GM12878 (cell line): Measurements from ENCODE around the gene CALM3. TPM values are rescaled to one million over a fixed set of nuclear protein-coding genes. Genes with fewer than 3 reads are reported as not detected.

ENCODE experiments used
- ATAC-seq: fragments of 200-7000 bp; cut with Tn5 transposase; 3 replicates; pipeline ENCODE4 v1.9.1; 2020; ENCODE audit warnings: mild to moderate bottlenecking, moderate library complexity
- BruUV-seq: library from RNA; stranded (reverse); fragments of 400-500 nt; replicated peaks from 2 replicates; lab custom pipeline; 2021; lab: Mats Ljungman, UMichigan
- CTCF ChIA-PET: fragments of 300-600 bp; sonication (Branson Sonifier 250); formaldehyde crosslinking; extraction: SDS; loops from one replicate; lab custom pipeline; 2021; ENCODE audit warnings: inconsistent platforms; lab: Yijun Ruan, JAX
- POLR2A ChIA-PET: fragments of 350-600 bp; formaldehyde crosslinking; extraction: SDS; loops from one replicate; lab custom pipeline; 2021; ENCODE audit warnings: inconsistent platforms; lab: Charles Lee
- RAD21 ChIA-PET: fragments of 300-600 bp; sonication (Branson Sonifier 250); formaldehyde crosslinking; loops from one replicate; lab custom pipeline; 2023; ENCODE audit warnings: antibody characterized with exemption; ENCODE audit not compliant: unreplicated experiment; lab: Charles Lee
- SMC1A ChIA-PET: fragments of 300-600 bp; sonication (Branson Sonifier 250); formaldehyde crosslinking; loops from one replicate; lab custom pipeline; 2023; ENCODE audit not compliant: unreplicated experiment, uncharacterized antibody; lab: Charles Lee
- DNase-seq: peaks from one replicate; pipeline ENCODE4 v3.0.0-alpha.2; 2011; ENCODE audit warnings: low read depth, low spot score
- FAIRE-seq: peaks from 3 replicates; lab custom pipeline; 2011; peaks lifted over from hg19 to GRCh38; lab: Jason Lieb, UNC
- H2AFZ ChIP-seq: 2 replicates; pipeline ENCODE4 v1.6.0; 2011; ENCODE audit warnings: low read depth, low read length, control low read depth; ENCODE audit not compliant: control insufficient read depth
- H3K27ac ChIP-seq: 2 replicates; pipeline ENCODE4 v1.5.1; 2011; ENCODE audit warnings: control low read depth; ENCODE audit not compliant: control insufficient read depth, insufficient read depth
- H3K27me3 ChIP-seq, 2 experiments: replicated peaks in 1 of 2; 2 replicates each; pipeline versions ENCODE4 v1.6.0 to v1.6.1; 2011; ENCODE audit warnings: low read length in 1 of 2; ENCODE audit not compliant: control insufficient read depth in 2 of 2, insufficient read depth in 2 of 2
- H3K36me3 ChIP-seq, 2 experiments: 2 replicates each; pipeline ENCODE4 v1.5.1; 2011; ENCODE audit warnings: low read length in 1 of 2; ENCODE audit not compliant: control insufficient read depth in 2 of 2, insufficient read depth in 2 of 2
- H3K4me1 ChIP-seq: 2 replicates; pipeline ENCODE4 v1.6.1; 2011; ENCODE audit warnings: mild to moderate bottlenecking, low read length, moderate library complexity, mixed read lengths; ENCODE audit not compliant: control insufficient read depth, insufficient read depth
- H3K4me2 ChIP-seq: 2 replicates; pipeline ENCODE4 v1.6.0; 2011; ENCODE audit warnings: control low read depth; ENCODE audit not compliant: control insufficient read depth, insufficient read depth
- H3K4me3 ChIP-seq: fragments of 200-600 bp; sonication (generic); 2 replicates; pipeline ENCODE4 v1.5.1; 2016
- H3K79me2 ChIP-seq: 2 replicates; pipeline ENCODE4 v1.6.0; 2011; ENCODE audit warnings: low read length; ENCODE audit not compliant: control insufficient read depth, insufficient read depth
- H3K9ac ChIP-seq: 2 replicates; pipeline ENCODE4 v1.8.0; 2011; ENCODE audit warnings: low read length, control low read depth, mixed read lengths; ENCODE audit not compliant: control insufficient read depth, insufficient read depth
- H3K9me3 ChIP-seq: replicated peaks from 3 replicates; pipeline ENCODE4 v1.5.1; 2011; ENCODE audit warnings: mild to moderate bottlenecking, low read length; ENCODE audit not compliant: control insufficient read depth, insufficient read depth
- H4K20me1 ChIP-seq: 2 replicates; pipeline ENCODE4 v1.6.0; 2011; ENCODE audit not compliant: control insufficient read depth, insufficient read depth
- MEF2A ChIP-seq: IDR thresholded peaks from 2 replicates; pipeline ENCODE4 v1.6.1; 2011; ENCODE audit warnings: low read depth, mild to moderate bottlenecking, low read length, moderate library complexity; ENCODE audit not compliant: insufficient read depth
- PBX3 ChIP-seq: IDR thresholded peaks from 2 replicates; pipeline ENCODE4 v1.6.1; 2011; ENCODE audit warnings: mild to moderate bottlenecking, low read depth, low read length, moderate library complexity; ENCODE audit not compliant: insufficient replicate concordance
- RB1 ChIP-seq: fragments of 450-650 bp; formaldehyde crosslinking; IDR thresholded peaks from 2 replicates; pipeline ENCODE4 v1.6.1; 2017; ENCODE audit warnings: mild to moderate bottlenecking, borderline replicate concordance
- STAT3 ChIP-seq: IDR thresholded peaks from 2 replicates; pipeline ENCODE4 v1.6.1; 2011; ENCODE audit warnings: low read depth, low read length, improper control_type of control experiment
- SUZ12 ChIP-seq: fragments of 200-600 bp; sonication (generic); IDR thresholded peaks from one replicate; pipeline ENCODE4 v1.6.1; 2018; ENCODE audit warnings: antibody characterized with exemption, mild to moderate bottlenecking; ENCODE audit not compliant: unreplicated experiment
- WGBS: methylation state at CpG from one replicate; pipeline ENCODE4 v1.1.6; 2016; ENCODE audit warnings: low lambda C conversion rate; ENCODE audit not compliant: insufficient replicate concordance, insufficient coverage; ENCODE audit errors: missing lambda C conversion rate; 5-methylcytosine and 5-hydroxymethylcytosine counted together
- in situ Hi-C: fragments of 300-500 bp; cut with MboI; formaldehyde crosslinking; loops from 9 replicates; pipeline ENCODE4 v1.14.3; 2018; ENCODE audit warnings: mixed read lengths
- intact Hi-C: fragments of 100-400 bp; cut with micrococcal nuclease; formaldehyde crosslinking; loops from one replicate; pipeline ENCODE4 v1.14.2; 2022; ENCODE audit not compliant: unreplicated experiment
- polyA plus RNA-seq, 11 experiments: library from polyadenylated mRNA; depleted of rRNA in 4 of 11; unstranded in 6 of 11; stranded (reverse) in 5 of 11; fragments of >200 nt; fragmentation: Nextera tagmentation in 4 of 11; fragmentation: Illumina TruSeq in 1 of 11; extraction: Ambion mirVana in 4 of 11; extraction: Trizol in 1 of 11; gene quantifications; 1 replicate in 1 of 11; 2 replicates in 10 of 11; pipeline versions ENCODE4 v1.2.1 to v1.2.3, GENCODE V29; 2011 to 2016; ENCODE audit warnings: inconsistent platforms in 2 of 11, missing spikeins in 2 of 11, low read depth in 1 of 11
- total RNA-seq, 4 experiments: library from RNA; depleted of rRNA in 3 of 4; stranded (reverse); fragments of >200 nt in 3 of 4; fragmentation: Illumina TruSeq in 1 of 4; extraction: Trizol in 1 of 4; gene quantifications; 2 replicates each; pipeline versions ENCODE4 v1.2.1 to v1.2.3, GENCODE V29; 2013 to 2021
- TF ChIP-seq, protein P1 (sequence below): fragments of 450-650 bp; IDR thresholded peaks from 2 replicates; pipeline ENCODE4 v1.6.1; 2017; ENCODE audit warnings: mild to moderate bottlenecking
- TF ChIP-seq, protein P2 (sequence below): IDR thresholded peaks from 2 replicates; pipeline ENCODE4 v1.6.1; 2011; ENCODE audit warnings: borderline replicate concordance, low read depth, mild to moderate bottlenecking, moderate library complexity, low read length; ENCODE audit not compliant: insufficient read depth, poor library complexity, severe bottlenecking
- TF ChIP-seq, protein P3 (sequence below): IDR thresholded peaks from 2 replicates; pipeline ENCODE4 v1.6.1; 2012; ENCODE audit warnings: low read depth, low read length, improper control_type of control experiment

CALM3 gene
- total and polyA plus RNA-seq, 10 of the 15 experiments (the other 5 are each of a cell fraction or from before 2014, with no cell fraction given): 164 to 849 (median 347) TPM

GRCh38 chr19:46637224-46637623 lies 36.1 kb downstream of the CALM3 start:
- H4K20me1 ChIP-seq: no peaks in the 10 kb centered on the region
- no peak overlapping the region for H3K27ac ChIP-seq
- ChIA-PET RAD21 (interaction anchor here (0.6 to 1.9 kb wide), 5 partner anchors 13 to 92 kb away, joined by 3 to 18 read pairs (median 7); partner anchors contain the start of gene DACT3), SMC1A (interaction anchor here (1.1 to 2.0 kb wide), 5 partner anchors 12 to 105 kb away, joined by 3 to 17 read pairs (median 5); partner anchors contain the start of genes DACT3 and PTGIR), POLR2A (interaction anchor here (0.5 to 0.9 kb wide), 4 partner anchors 14 to 111 kb away, joined by 3 to 5 read pairs (median 4); no protein-coding TSS in a partner anchor), CTCF (interaction anchor here (0.8 to 1.7 kb wide), 5 partner anchors 9 to 116 kb away, joined by 3 to 12 read pairs (median 7); no protein-coding TSS in a partner anchor)
- DNase-seq (no peak), ATAC-seq (no peak), FAIRE-seq (no peak)
- no peak overlapping the region for H2AFZ ChIP-seq
- H3K79me2 ChIP-seq: no peaks in the 10 kb centered on the region
- no peaks in the 10 kb centered on the region for H3K36me3 ChIP-seq
- WGBS: 81% methylated on average over 14 of the region's 14 CpGs
- intact Hi-C loops: no loop called here
- no peak overlapping the region for H3K9ac ChIP-seq
- peaks cover 0 to 3% of the 10 kb centered on the region in 2 experiments; a peak in 1 of 4 replicates for H3K27me3 ChIP-seq
- no peak overlapping the region for H3K4me2 ChIP-seq
- in situ Hi-C loops: no loop called here
- peaks cover 25% of the 10 kb centered on the region for H3K4me1 ChIP-seq
- no peaks in the 10 kb centered on the region; the same call in 2 of the 3 replicates for H3K9me3 ChIP-seq
- BruUV-seq: no TSS peak
- TF ChIP-seq STAT3: no peak
- TF ChIP-seq, protein P1, sequence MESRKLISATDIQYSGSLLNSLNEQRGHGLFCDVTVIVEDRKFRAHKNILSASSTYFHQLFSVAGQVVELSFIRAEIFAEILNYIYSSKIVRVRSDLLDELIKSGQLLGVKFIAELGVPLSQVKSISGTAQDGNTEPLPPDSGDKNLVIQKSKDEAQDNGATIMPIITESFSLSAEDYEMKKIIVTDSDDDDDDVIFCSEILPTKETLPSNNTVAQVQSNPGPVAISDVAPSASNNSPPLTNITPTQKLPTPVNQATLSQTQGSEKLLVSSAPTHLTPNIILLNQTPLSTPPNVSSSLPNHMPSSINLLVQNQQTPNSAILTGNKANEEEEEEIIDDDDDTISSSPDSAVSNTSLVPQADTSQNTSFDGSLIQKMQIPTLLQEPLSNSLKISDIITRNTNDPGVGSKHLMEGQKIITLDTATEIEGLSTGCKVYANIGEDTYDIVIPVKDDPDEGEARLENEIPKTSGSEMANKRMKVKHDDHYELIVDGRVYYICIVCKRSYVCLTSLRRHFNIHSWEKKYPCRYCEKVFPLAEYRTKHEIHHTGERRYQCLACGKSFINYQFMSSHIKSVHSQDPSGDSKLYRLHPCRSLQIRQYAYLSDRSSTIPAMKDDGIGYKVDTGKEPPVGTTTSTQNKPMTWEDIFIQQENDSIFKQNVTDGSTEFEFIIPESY: no peak
- peak; percentile 37 for TF ChIP-seq PBX3
- TF ChIP-seq, protein P2, sequence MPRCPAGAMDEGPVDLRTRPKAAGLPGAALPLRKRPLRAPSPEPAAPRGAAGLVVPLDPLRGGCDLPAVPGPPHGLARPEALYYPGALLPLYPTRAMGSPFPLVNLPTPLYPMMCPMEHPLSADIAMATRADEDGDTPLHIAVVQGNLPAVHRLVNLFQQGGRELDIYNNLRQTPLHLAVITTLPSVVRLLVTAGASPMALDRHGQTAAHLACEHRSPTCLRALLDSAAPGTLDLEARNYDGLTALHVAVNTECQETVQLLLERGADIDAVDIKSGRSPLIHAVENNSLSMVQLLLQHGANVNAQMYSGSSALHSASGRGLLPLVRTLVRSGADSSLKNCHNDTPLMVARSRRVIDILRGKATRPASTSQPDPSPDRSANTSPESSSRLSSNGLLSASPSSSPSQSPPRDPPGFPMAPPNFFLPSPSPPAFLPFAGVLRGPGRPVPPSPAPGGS: peak; percentile 97
- TF ChIP-seq SUZ12: no peak
- TF ChIP-seq, protein P3, sequence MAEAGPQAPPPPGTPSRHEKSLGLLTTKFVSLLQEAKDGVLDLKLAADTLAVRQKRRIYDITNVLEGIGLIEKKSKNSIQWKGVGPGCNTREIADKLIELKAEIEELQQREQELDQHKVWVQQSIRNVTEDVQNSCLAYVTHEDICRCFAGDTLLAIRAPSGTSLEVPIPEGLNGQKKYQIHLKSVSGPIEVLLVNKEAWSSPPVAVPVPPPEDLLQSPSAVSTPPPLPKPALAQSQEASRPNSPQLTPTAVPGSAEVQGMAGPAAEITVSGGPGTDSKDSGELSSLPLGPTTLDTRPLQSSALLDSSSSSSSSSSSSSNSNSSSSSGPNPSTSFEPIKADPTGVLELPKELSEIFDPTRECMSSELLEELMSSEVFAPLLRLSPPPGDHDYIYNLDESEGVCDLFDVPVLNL: no peak
- TF ChIP-seq RB1: no peak
- no peak for TF ChIP-seq MEF2A
- TF ChIP-seq, all 136 proteins: peak for 2
- no peak overlapping the region for H3K4me3 ChIP-seq
